Renal cortex interstitium (tissue), 11 donors: ENCODE data around the gene SPATA2. TPM values are rescaled to one million over a fixed set of nuclear protein-coding genes. Genes with fewer than 3 reads are reported as not detected.

Experiments
- DNase-seq, 11 donors: peaks; one replicate each; pipeline ENCODE4 v3.0.0-alpha.2; 2013; ENCODE audit warnings: low read depth in 9 of 11, low spot score in 4 of 11; ENCODE audit errors: extremely low read depth in 1 of 11
- polyA plus RNA-seq, 3 donors: library from polyadenylated mRNA; unstranded; fragments of 120-200 nt; gene quantifications; one replicate each; pipeline ENCODE4 v1.2.1, GENCODE V29; 2013; ENCODE audit not compliant: insufficient read length in 3 of 3

SPATA2 gene
- polyA plus RNA-seq, 3 donors = 9.3 to 11.1 (median 9.9) TPM

DNA sequence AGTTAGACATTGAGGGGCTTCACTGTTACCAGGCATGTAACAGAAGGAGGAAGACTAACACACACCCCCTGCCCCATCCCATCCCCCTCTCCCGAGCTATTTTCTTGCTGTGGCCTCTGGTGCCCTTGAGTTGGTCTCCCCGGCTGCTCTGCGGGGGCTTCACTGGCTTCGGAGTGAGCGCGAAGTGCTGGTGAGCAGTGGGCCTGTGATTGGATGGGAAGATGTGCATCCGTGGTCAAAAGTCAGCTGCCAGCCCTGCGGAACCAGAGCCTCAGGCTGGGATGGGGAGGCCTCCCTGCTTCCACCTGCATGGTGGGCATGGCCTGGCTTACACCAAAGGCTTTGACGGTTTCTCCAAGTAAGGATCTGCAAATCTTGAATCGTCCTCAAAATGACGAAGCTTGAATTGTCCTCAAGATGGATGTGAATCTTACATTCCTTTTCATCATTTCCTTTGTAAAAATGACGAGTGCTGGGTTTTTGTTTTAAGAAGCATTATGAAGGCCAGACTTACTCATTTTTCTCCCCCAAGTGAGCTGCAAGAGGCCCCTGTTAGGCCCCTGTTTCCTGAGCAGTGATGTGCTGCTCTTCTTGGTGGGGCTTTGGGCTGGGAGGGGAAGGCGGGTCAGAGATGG, 23.7 kb downstream of the SPATA2 start:
- DNase-seq = no peak

GRCh38 chr20:49890471-49891361, 24.6 kb downstream of the SPATA2 start:
- DNase-seq = peak in 2 of 11 donors; percentile 44 to 46

- no peak for DNase-seq
These were observed 25.4 kb downstream of the SPATA2 start for GRCh38 chr20:49889935-49890333.

GRCh38 chr20:49889001-49889934, 26.1 kb downstream of the SPATA2 start:
- no peak for DNase-seq

DNA sequence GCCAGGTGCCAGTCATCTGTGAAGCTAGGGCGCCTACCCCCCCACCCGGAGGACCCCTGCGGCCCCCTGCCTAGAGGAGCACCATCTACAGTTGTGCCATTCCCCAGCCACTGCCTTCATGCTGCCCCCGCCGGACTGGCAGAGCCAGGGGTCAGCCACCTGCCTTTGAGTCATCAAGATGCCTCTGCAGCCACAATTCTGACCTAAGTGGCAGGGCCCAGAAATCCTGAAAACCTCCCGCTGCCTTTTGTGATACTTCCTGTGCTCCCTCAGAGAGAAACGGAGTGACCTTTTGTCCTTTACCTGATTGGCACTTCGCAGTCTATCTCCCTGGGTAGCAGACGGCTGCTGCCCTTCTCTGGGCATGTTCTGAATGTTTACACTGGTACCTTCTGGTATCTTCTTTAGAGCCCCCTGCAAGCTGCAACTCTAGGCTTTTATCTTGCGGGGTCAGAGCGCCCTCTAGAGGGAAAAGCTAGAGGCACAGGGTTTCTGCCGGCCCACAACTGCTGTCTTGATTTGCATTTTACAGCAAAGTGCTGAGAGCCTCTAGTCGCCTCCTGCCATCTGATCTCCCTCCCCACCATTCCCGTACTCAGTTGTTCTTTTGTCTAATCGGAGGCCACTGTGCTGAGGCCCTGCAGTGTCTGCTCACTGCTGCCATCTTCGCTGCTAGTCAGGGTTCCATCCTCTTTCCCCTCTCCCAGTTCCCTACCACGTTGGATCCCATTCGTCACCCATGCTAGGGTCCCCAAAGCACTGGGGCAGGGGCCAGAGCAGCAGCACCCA, 26.9 kb downstream of the SPATA2 start:
- DNase-seq = peak in 5 of 11 donors; percentile 33 to 59 (median 53)

DNA sequence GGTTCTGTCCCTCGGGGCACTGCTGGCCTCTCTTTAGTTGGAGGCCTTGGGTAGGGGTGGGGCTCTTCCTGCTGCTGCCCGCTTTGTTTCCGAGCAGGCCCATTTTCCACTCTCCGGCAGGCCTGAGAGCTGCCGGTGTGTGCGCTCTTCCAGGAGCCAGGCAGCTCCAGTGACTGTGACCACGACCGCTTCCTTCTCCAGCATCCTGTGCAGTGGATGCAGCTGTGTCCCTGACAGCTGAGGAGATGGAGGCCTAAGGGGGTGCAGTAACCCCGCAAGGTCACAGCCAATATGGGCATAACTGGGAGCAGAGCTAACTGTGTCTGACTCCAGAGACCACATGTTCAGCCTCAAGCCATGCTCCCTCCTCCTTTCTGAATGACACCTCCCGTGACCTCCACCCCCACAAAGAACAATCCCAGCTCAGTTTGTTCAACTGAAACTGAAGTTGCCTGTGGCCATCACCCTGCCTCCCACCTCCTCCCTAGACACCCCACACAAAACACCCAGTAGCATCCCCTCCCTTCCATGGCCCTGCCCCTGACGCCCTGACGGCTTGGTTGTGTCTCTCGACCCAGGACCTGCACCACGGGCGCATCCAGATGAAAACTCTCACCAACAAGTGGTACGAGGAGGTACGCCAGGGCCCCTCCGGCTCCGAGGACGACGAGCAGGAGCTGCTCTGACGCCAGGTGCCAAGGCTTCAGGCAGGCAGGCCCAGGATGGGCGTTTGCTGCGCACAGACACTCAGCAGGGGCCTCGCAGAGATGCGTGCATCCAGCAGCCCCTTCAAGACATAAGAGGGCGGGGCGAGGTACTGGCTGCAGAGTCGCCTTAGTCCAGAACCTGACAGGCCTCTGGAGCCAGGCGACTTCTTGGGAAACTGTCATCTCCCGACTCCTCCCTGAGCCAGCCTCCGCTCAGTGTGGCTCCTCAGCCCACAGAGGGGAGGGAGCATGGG, 27.8 kb downstream of the SPATA2 start:
- DNase-seq = no peak

- no peak for DNase-seq
These were observed 28.6 kb downstream of the SPATA2 start for GRCh38 chr20:49886571-49887213.

- DNase-seq = no peak
These were observed 29.6 kb downstream of the SPATA2 start for GRCh38 chr20:49885558-49886332.

- DNase-seq = no peak
These were observed 32.0 kb downstream of the SPATA2 start for GRCh38 chr20:49883246-49883802.

DNA sequence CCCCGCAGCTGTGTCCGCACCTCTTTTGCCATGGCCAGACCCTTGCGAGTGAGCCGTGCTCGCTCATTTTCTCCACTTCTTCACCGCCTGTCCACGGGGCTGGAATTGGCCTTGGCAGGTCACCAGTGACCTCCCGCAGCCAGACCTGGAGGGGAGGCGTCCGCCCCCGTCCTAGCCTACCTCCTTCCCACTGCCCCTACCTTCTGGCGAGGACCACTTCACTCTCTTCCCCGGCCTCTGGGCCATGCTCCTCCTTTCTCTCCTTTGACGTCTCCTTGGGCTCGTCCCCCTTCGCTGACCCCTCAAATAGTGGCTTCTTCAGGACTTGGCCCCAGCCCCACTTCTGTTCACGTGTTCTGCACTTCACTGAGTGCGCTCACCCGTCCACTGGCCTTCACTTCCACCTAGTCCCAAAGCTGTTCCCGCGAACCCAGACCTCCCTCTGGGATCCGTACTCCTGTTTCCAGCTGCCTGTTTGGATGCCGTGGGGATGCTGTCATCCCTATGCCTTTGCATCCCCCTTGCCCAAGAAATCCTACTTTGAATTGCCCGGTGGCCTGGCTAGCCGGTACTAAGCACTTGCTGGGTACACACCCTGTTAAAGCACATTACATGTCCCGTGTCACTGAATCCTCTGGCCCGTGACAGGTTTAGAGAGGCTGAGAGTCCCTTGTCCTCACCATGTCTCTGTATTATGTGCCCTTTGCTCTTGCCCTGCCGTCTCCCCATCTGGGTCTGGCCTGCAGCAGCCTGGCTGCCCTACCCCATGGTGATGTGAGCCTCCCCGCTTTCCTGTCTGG, 33.0 kb downstream of the SPATA2 start:
- DNase-seq = no peak

DNA sequence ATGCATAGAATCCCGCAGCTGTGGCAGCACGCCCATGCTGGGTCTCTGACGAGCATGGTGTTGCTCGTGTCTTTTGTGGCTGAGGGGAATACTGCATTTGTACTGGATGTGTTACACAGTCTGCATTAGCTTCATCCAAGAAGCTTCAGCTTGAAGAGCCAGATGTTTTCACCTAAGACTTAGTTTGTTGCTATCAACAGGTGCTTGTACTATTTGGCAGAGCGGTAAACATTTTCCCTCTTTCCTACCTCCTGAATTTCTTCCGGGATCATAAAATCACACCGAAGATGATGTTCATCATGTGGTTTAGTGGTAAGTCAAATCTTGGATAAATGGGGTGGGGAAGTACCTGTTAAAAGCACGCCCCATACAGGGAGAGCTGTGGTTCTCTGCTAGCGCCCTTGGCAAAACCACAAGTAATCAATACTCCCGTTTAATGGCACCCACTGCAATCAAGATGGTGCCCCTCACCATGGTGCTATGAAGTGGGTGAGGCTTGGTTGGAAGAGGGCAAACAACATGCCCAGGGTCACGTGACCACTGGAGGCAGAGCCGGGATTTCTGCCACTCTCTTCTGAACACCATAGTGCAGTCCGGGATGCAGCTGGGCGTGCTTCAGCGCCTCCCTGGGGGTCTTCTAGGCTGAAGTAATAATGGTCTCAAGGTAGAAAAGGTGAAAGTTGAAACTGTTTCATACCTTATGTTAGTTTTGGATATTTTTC, 34.4 kb downstream of the SPATA2 start:
- no peak for DNase-seq

GRCh38 chr20:49880177-49880576, 35.2 kb downstream of the SPATA2 start:
- DNase-seq = no peak

GRCh38 chr20:49878977-49879376, 36.4 kb downstream of the SPATA2 start:
- no peak for DNase-seq

- no peak for DNase-seq
These were observed 37.9 kb downstream of the SPATA2 start for GRCh38 chr20:49877386-49877921.
